NCI-H1048 (cell line): ENCODE measurements around the gene OR10G6.
"Not testable (repeated sequence)": the region's sequence is repeated elsewhere in the genome, so short reads cannot be mapped to it uniquely, and the experiment has no call there.

ENCODE experiments used
- DNase-seq: peaks from one replicate; lab custom pipeline; 2025; lab: John Stamatoyannopoulos, UW

Gene OR10G6

GRCh38 chr11:123995119-123995518, at the start of gene OR10G6:
OR10G6 (minus strand) TSS chr11:123995161; CDS start chr11:123995161, 0 bp downstream.
- no peak for DNase-seq

GRCh38 chr11:124043420-124043819, 48.5 kb upstream of the OR10G6 start:
- DNase-seq = no peak

- no peak for DNase-seq
Measured at GRCh38 chr11:124041254-124041653, 46.3 kb upstream of the OR10G6 start, which contains the start of gene OR10G7. OR10G7 (minus strand) TSS chr11:124041325; CDS start chr11:124039001, 2,324 bp downstream.

GRCh38 chr11:124039557-124039956, 44.6 kb upstream of the OR10G6 start:
- no peak for DNase-seq

- DNase-seq = no peak
Measured at GRCh38 chr11:124036666-124037065, 41.7 kb upstream of the OR10G6 start.

- DNase-seq = no peak
Measured at GRCh38 chr11:124026498-124026897, 31.5 kb upstream of the OR10G6 start, which contains the start of gene OR10G8. OR10G8 (plus strand) TSS chr11:124026798; CDS start chr11:124029623, 2,825 bp downstream.

- DNase-seq = not testable (repeated sequence)
Measured at GRCh38 chr11:124015837-124016236, 20.9 kb upstream of the OR10G6 start.

- no peak for DNase-seq
Measured at GRCh38 chr11:124012697-124013096, 17.7 kb upstream of the OR10G6 start, which contains the start of gene OR10G4. OR10G4 (plus strand) TSS chr11:124012997; CDS start chr11:124015575, 2,578 bp downstream.

GRCh38 chr11:123979311-123979710, 15.7 kb downstream of the OR10G6 start:
- no peak for DNase-seq

GRCh38 chr11:123977731-123978347, 17.1 kb downstream of the OR10G6 start, which contains the start of gene OR10S1:
OR10S1 (minus strand) TSS chr11:123977781; CDS start chr11:123977664, 117 bp downstream.
- DNase-seq = no peak

GRCh38 chr11:123976770-123977560, 18.0 kb downstream of the OR10G6 start:
- no peak for DNase-seq

GRCh38 chr11:123973816-123974215, 21.1 kb downstream of the OR10G6 start:
- DNase-seq = no peak

- DNase-seq = no peak
Measured at GRCh38 chr11:123956752-123957151, 38.2 kb downstream of the OR10G6 start.

- no peak for DNase-seq
Measured at GRCh38 chr11:123945132-123945531, 49.8 kb downstream of the OR10G6 start.
